22Rv1 (cell line): ENCODE results near the gene MAP3K9.

Source experiments
- H3K27ac ChIP-seq: fragments of 450-650 bp; 2 replicates; pipeline ENCODE4 v1.5.1; 2017
- ZFX ChIP-seq: fragments of 450-650 bp; IDR thresholded peaks from 2 replicates; pipeline ENCODE4 v1.6.1; 2017; ENCODE audit warnings: antibody characterized with exemption, borderline replicate concordance
- TF ChIP-seq, protein P1 (sequence below): fragments of 450-650 bp; IDR thresholded peaks from 2 replicates; pipeline ENCODE4 v1.5.1; 2017; ENCODE audit warnings: mild to moderate bottlenecking

The MAP3K9 gene

DNA sequence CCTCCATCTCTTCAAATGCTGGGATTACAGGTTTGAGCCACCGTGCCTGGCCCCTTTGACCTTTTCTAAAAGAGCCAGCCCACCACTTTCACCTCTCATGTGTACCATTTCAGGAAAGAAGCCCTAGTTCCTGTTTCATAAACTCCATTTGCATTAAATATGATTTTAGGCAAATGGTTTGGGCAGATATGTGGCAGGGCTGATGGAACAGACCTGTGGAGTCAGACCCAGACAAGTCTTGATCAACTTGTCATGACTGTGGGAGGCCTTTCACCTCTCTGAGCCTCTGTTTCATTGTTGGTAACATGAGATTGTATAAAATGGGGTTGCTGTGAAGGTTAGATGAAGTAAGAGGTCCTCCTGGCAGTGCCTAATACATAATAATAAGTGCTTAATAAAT, 5.2 kb upstream of the MAP3K9 start:
- H3K27ac ChIP-seq = no peak overlapping the region
- TF ChIP-seq, protein P1, sequence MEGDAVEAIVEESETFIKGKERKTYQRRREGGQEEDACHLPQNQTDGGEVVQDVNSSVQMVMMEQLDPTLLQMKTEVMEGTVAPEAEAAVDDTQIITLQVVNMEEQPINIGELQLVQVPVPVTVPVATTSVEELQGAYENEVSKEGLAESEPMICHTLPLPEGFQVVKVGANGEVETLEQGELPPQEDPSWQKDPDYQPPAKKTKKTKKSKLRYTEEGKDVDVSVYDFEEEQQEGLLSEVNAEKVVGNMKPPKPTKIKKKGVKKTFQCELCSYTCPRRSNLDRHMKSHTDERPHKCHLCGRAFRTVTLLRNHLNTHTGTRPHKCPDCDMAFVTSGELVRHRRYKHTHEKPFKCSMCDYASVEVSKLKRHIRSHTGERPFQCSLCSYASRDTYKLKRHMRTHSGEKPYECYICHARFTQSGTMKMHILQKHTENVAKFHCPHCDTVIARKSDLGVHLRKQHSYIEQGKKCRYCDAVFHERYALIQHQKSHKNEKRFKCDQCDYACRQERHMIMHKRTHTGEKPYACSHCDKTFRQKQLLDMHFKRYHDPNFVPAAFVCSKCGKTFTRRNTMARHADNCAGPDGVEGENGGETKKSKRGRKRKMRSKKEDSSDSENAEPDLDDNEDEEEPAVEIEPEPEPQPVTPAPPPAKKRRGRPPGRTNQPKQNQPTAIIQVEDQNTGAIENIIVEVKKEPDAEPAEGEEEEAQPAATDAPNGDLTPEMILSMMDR = no peak
- TF ChIP-seq ZFX = no peak

DNA sequence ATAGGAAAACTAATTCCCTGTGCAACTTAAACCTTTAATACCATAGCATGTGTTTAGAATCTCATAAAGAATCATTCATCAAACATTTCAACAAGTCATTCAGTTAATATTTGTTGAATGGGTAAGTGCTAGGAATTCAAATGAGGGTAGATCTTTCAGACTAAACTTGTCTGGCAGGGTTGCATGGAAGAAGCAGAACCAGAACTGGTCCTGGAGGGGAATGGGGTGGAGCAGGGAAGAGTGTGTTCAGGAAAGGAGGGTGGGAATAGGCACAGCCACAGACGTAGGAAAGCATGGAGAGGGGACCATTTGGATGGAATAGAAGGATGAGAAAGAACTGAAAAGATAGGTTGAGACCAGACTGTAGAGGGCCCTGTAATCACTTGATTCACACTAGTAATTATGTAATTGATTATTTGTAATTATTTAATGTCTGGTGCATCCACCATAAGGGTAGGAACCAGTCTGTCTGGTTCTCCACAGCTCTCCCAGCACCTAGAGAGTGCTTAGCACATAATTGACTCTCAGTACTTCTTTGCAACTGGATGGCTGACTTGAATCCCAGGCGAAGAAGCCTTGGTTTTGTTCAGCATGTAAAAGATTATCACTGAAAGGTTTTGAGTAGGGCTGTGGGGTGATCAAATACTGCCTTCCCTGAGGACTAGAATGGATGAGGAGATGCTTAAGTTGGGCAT, 3.0 kb upstream of the MAP3K9 start:
- H3K27ac ChIP-seq = no peak overlapping the region
- TF ChIP-seq, protein P1 = no peak
- TF ChIP-seq ZFX = no peak

DNA sequence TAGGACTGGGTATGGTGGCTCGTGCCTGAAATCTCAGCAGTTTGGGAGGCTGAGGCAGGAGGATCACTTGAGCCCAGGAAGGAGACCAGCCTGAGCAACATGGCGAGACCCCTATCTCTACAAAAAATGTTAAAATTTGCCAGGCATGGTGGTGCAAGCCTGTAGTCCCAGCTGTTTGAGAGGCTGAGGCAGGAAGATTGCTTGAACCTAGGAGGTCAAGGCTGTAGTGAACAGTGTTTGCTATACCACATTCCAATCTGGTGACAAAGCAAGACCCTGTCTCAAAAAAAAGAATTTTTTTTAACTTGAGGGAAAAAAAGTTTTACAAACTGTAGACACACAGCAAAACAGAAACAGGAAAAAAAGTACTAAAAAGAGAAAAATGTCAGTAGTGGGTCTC, 2.3 kb upstream of the MAP3K9 start:
- TF ChIP-seq, protein P1 = no peak
- no peak for TF ChIP-seq ZFX
- no peak overlapping the region for H3K27ac ChIP-seq

DNA sequence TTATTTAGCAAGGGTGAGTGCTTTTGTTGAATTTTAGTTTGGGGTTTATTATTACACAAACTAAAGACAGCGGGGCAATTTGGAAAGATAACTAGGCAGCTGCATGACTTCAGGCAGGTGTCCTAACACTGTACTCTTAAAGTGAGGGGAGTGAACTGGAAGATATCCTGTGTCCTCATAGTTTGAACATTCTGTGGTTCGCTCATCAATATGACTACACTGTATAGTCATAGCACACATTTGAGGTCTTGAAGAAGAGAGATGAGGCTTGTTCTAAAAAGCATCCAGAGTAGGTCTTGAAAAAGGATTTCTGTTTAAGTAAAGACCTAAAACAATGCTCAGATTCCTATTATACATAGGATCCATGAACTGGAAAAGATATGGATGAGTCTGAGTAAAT, 1.7 kb upstream of the MAP3K9 start:
- TF ChIP-seq ZFX = no peak
- TF ChIP-seq, protein P1 = no peak
- no peak overlapping the region for H3K27ac ChIP-seq

DNA sequence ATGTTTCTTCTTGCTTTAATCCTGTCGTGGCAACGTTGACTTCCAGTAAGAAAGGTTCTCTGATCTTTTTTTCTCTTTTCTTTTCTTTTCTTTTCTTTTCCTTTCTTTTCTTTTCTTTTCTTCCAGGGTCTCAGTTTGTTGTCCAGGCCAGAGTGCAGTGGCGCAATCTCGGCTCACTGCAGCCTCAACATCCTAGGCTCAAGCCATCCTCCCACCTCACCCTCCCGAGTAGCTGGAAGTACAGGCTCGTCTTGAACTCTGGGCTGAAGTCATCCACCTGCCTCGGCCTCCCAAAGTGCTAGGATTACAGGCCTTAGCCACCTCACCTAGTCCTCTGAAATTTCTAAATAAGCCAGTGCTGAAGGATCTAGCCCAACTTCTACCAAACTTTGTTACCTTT, 1.3 kb upstream of the MAP3K9 start:
- TF ChIP-seq, protein P1 = no peak
- peak overlapping the region; percentile 73 for H3K27ac ChIP-seq

DNA sequence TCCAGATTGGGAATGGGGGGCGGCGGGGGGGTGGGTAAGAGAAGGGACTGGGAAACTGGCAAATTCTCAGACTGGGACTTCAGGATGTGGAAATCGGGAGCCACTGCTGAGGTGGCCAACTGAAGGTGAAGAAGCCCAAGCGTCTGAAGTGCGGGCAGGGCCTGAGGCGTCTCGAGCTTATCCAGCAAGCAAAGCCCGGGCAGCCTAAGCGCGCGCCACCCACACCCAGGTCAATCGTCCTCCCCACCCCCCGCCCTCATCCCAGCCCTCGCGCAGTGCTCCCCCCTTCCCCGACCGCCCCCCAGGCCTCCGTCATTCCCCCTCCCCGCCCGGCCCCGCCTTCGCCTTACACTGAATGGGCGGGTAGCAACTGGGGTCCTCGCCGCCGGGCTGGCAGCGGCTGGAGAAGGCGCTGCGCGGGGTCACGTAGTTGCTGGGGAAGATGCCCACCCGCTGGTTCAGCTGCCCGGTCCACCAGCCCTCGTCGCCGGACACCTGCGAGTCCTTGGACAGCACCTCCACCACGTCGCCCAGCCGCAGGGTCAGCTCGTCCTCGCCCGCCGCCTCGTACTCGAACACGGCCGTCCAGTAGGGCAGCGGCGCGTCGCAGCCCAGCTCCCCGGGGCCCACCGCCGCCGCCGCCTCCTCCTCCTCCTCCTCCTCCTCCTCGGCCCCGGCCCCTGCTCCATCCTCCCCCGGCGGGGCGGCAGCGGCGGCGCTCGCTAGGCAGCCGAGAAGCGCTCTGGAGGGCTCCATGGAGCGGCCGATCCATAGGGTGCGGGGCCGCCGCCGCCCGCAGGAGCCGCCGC, 693 bp downstream of the MAP3K9 start:
- H3K27ac ChIP-seq = peak overlapping the region; percentile 73
- TF ChIP-seq ZFX = no peak
- TF ChIP-seq, protein P1 = no peak

DNA sequence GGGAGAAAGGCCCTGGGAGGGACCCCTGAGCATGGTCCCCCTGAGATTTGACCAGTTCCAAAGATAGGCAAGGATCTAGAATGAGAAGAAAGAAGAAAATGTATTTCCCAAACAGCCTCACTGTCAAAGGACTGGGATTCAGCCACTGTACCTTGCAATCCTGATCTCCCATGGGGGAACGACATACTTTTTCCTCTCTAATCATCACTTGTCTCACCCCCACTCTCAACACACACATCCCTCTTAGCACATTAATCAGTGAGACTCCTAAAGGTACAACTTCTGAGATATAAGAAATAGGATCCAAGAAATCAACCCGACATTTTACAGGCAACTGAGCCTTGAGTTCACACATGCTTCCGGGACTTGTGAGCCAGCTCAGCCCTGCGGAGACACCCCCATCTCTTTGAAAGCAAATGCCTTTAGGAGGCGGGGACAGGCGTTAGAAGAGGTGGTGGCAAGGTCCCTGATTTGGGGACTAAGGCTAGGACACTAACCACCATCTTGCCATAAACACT, 1.4 kb downstream of the MAP3K9 start:
- no peak for TF ChIP-seq ZFX
- TF ChIP-seq, protein P1 = no peak

More for the DNA sequence above, 1.4 kb downstream of the MAP3K9 start:
- no peak overlapping the region for H3K27ac ChIP-seq
